K562 (cell line): ENCODE data around the gene SRBD1. TPM values are rescaled to one million over a fixed set of nuclear protein-coding genes. Genes with fewer than 3 reads are reported as not detected.

Source experiments
- ATAC-seq: fragments of 200-7000 bp; cut with Tn5 transposase; 3 replicates; pipeline ENCODE4 v1.9.1; 2020; ENCODE audit warnings: moderate library complexity
- BruUV-seq: library from RNA; stranded (reverse); fragments of 400-500 nt; replicated peaks from 2 replicates; lab custom pipeline; 2021; lab: Mats Ljungman, UMichigan
- CTCF ChIA-PET: fragments of 300-600 bp; formaldehyde crosslinking; extraction: SDS; loops from one replicate; lab custom pipeline; 2021; ENCODE audit warnings: low intra/inter-chr PET ratio; lab: Yijun Ruan, JAX
- POLR2A ChIA-PET: fragments of 300-600, 350-650 bp; sonication (Branson Sonifier 250); formaldehyde crosslinking; extraction: SDS; loops from one replicate; lab custom pipeline; 2021; ENCODE audit warnings: antibody characterized with exemption, inconsistent platforms; lab: Yijun Ruan, JAX
- DNase-seq, 4 experiments: peaks; one replicate each; pipeline versions ENCODE4 v3.0.0 to v3.0.0-alpha.2; 2011 to 2018; ENCODE audit warnings: low spot score in 3 of 4, mixed read lengths in 3 of 4; ENCODE audit errors: extremely low read depth in 1 of 4
- FAIRE-seq: peaks from 2 replicates; lab custom pipeline; 2011; peaks lifted over from hg19 to GRCh38; lab: Jason Lieb, UNC
- H2AFZ ChIP-seq: 2 replicates; pipeline ENCODE4 v1.6.0; 2011; ENCODE audit warnings: low read depth, low read length, control low read depth, inconsistent platforms
- H3K27ac ChIP-seq: fragments of 200-600 bp; 3 replicates; pipeline ENCODE4 v1.8.0; 2011; ENCODE audit warnings: low read depth, mild to moderate bottlenecking, control low read depth, inconsistent platforms, low read length, moderate library complexity, mixed read lengths; ENCODE audit errors: extremely low read depth
- H3K27me3 ChIP-seq, 2 experiments: fragments of 300-600 bp in 1 of 2; 2 replicates in 1 of 2; 3 replicates in 1 of 2; pipeline versions ENCODE4 v1.6.0 to v1.8.0; 2011; ENCODE audit warnings: inconsistent platforms in 2 of 2, low read length in 2 of 2, mild to moderate bottlenecking in 1 of 2, mixed read lengths in 1 of 2, moderate library complexity in 1 of 2; ENCODE audit not compliant: control insufficient read depth in 2 of 2, insufficient read depth in 2 of 2
- H3K36me3 ChIP-seq: fragments of 300-600 bp; 3 replicates; pipeline ENCODE4 v1.8.0; 2011; ENCODE audit warnings: mild to moderate bottlenecking, low read length, inconsistent platforms; ENCODE audit not compliant: control insufficient read depth, insufficient read depth
- H3K4me1 ChIP-seq, 2 experiments: fragments of 200-600 bp in 1 of 2; replicated peaks in 1 of 2; 2 replicates in 1 of 2; 3 replicates in 1 of 2; pipeline versions ENCODE4 v1.5.1 to v1.8.0; 2011; ENCODE audit warnings: inconsistent platforms in 2 of 2, low read length in 2 of 2, mild to moderate bottlenecking in 1 of 2, mixed read lengths in 1 of 2, moderate library complexity in 1 of 2; ENCODE audit not compliant: control insufficient read depth in 2 of 2, insufficient read depth in 2 of 2
- H3K4me2 ChIP-seq: 2 replicates; pipeline ENCODE4 v1.6.1; 2011; ENCODE audit warnings: low read length, control low read depth, inconsistent platforms, mixed read lengths; ENCODE audit not compliant: insufficient read depth
- H3K4me3 ChIP-seq: fragments of 200-600 bp; sonication (generic), shearing (Covaris generic); 2 replicates; pipeline ENCODE4 v1.5.1; 2016; ENCODE audit warnings: control low read depth, inconsistent platforms
- H3K79me2 ChIP-seq: fragments of 200-600 bp; 3 replicates; pipeline ENCODE4 v1.8.0; 2011; ENCODE audit warnings: low read length, inconsistent platforms; ENCODE audit not compliant: control insufficient read depth, insufficient read depth
- H3K9ac ChIP-seq, 2 experiments: 2 replicates each; pipeline versions ENCODE4 v1.6.0 to v1.6.1; 2011; ENCODE audit warnings: low read depth in 2 of 2, low read length in 2 of 2, control low read depth in 1 of 2, inconsistent platforms in 1 of 2, mild to moderate bottlenecking in 1 of 2, mixed read lengths in 1 of 2; ENCODE audit not compliant: insufficient read depth in 1 of 2
- H3K9me1 ChIP-seq: one replicate; pipeline ENCODE4 v1.6.0; 2011; ENCODE audit warnings: inconsistent platforms, mild to moderate bottlenecking, low read length, moderate library complexity; ENCODE audit not compliant: control insufficient read depth, insufficient read depth
- H3K9me3 ChIP-seq: replicated peaks from 2 replicates; pipeline ENCODE4 v1.5.1; 2011; ENCODE audit warnings: low read depth, low read length, inconsistent platforms; ENCODE audit not compliant: control insufficient read depth, insufficient read depth
- H4K20me1 ChIP-seq: replicated peaks from 2 replicates; pipeline ENCODE4 v1.6.1; 2011; ENCODE audit warnings: low read length, inconsistent platforms, mixed read lengths; ENCODE audit not compliant: control insufficient read depth, insufficient read depth
- BCOR ChIP-seq: fragments of 450-650 bp; IDR thresholded peaks from 2 replicates; pipeline ENCODE4 v1.6.1; 2016
- DEAF1 ChIP-seq: fragments of 450-650 bp; formaldehyde crosslinking; IDR thresholded peaks from 2 replicates; pipeline ENCODE4 v1.4.0; 2020; ENCODE audit warnings: mild to moderate bottlenecking, moderate library complexity
- MLX ChIP-seq, 2 experiments: fragments of 450-650 bp in 1 of 2; sonication (generic) in 1 of 2; formaldehyde crosslinking; conservative IDR thresholded peaks; 2 replicates each; pipeline versions ENCODE4 v1.4.0 to v1.8.1; 2020 to 2022; ENCODE audit warnings: mild to moderate bottlenecking in 1 of 2, missing genetic modification reagents in 1 of 2
- NONO ChIP-seq, 2 experiments: fragments of 200-400 bp in 1 of 2; fragments of 450-650 bp in 1 of 2; formaldehyde crosslinking in 1 of 2; IDR thresholded peaks; 2 replicates each; pipeline ENCODE4 v1.6.1; 2017; ENCODE audit warnings: low read depth in 2 of 2, mild to moderate bottlenecking in 2 of 2, moderate library complexity in 2 of 2, low read length in 1 of 2
- RBM22 ChIP-seq: fragments of 200-400 bp; formaldehyde crosslinking; IDR thresholded peaks from 2 replicates; pipeline ENCODE4 v1.6.1; 2018; ENCODE audit warnings: low read length, low read depth; ENCODE audit not compliant: poor library complexity, severe bottlenecking
- SIRT6 ChIP-seq: IDR thresholded peaks from one replicate; pipeline ENCODE4 v1.6.1; 2012; ENCODE audit warnings: low read depth, mild to moderate bottlenecking, control low read depth, inconsistent platforms, low read length, moderate library complexity
- STAT5B ChIP-seq: fragments of 250-450 bp; sonication (Bioruptor Pico); IDR thresholded peaks from 2 replicates; pipeline ENCODE4 v1.8.0; 2021; ENCODE audit warnings: mild to moderate bottlenecking, inconsistent platforms
- TFAP4 ChIP-seq: sonication (generic); formaldehyde crosslinking; IDR thresholded peaks from 2 replicates; pipeline ENCODE4 v1.8.0; 2022; ENCODE audit warnings: missing genetic modification reagents, mild to moderate bottlenecking, moderate library complexity, borderline replicate concordance
- ZBTB11 ChIP-seq, 3 experiments: fragments of 200-800 bp in 1 of 3; fragments of 250-450 bp in 1 of 3; fragments of 450-650 bp in 1 of 3; sonication (Bioruptor Pico) in 1 of 3; sonication (Bioruptor generic) in 1 of 3; formaldehyde crosslinking in 1 of 3; IDR thresholded peaks; 2 replicates each; pipeline versions ENCODE4 v1.6.1 to v1.8.0; 2016 to 2022; ENCODE audit warnings: mild to moderate bottlenecking in 2 of 3, missing genetic modification characterization in 2 of 3, missing compliant biosample characterization in 1 of 3, moderate library complexity in 1 of 3
- WGBS: fragments of 100-300 bp; shearing (Covaris generic); methylation state at CpG from one replicate; pipeline ENCODE4 v1.1.6; 2016; ENCODE audit warnings: low coverage, mixed read lengths; ENCODE audit not compliant: insufficient coverage; ENCODE audit errors: missing lambda C conversion rate; 5-methylcytosine and 5-hydroxymethylcytosine counted together
- in situ Hi-C: fragments of 300-500 bp; cut with MboI; formaldehyde crosslinking; loops from 4 replicates; pipeline ENCODE4 v1.15.0; 2018; ENCODE audit warnings: inconsistent platforms, mixed read lengths
- intact Hi-C: fragments of 100-400 bp; cut with micrococcal nuclease; formaldehyde crosslinking; loops from 2 replicates; pipeline ENCODE4 v1.14.2; 2022
- polyA plus RNA-seq, 8 experiments: library from polyadenylated mRNA; depleted of rRNA in 4 of 8; stranded (reverse) in 5 of 8; unstranded in 3 of 8; fragments of >200 nt; fragmentation: Nextera tagmentation in 2 of 8; fragmentation: Illumina TruSeq in 1 of 8; extraction: Ambion mirVana in 2 of 8; extraction: Trizol in 1 of 8; gene quantifications; 2 replicates each; pipeline versions ENCODE4 v1.2.1 to v1.2.3, GENCODE V29; 2011 to 2014; ENCODE audit warnings: inconsistent platforms in 1 of 8, missing spikeins in 1 of 8
- total RNA-seq, 7 experiments: library from RNA; depleted of rRNA in 6 of 7; stranded (reverse); fragments of >200 nt in 6 of 7; fragmentation: Illumina TruSeq in 2 of 7; extraction: Trizol in 2 of 7; gene quantifications; 2 replicates each; pipeline versions ENCODE4 v1.2.1 to v1.2.3, GENCODE V29; 2011 to 2021; ENCODE audit warnings: low replicate concordance in 1 of 7

SRBD1 gene
- total and polyA plus RNA-seq, 9 of the 15 experiments (the other 6 are each of a cell fraction or from before 2014, with no cell fraction given), result 6.9 to 23.2 (median 14.7) TPM

- H4K20me1 ChIP-seq, result no peaks in the 10 kb centered on the region
- H3K27ac ChIP-seq, result no peak overlapping the region
- peak; percentile 75 to 90 (median 88) for DNase-seq
- POLR2A ChIA-PET, result interaction anchor here (0.6 kb wide), 1 partner anchor 169 kb away, joined by 3 read pairs; no protein-coding TSS in a partner anchor
- BruUV-seq, result no TSS peak
- H3K4me3 ChIP-seq, result no peak overlapping the region
- CTCF ChIA-PET, result interaction anchor here (0.6 to 2.5 kb wide), 8 partner anchors 9 to 818 kb away, joined by 3 to 24 read pairs (median 3); no protein-coding TSS in a partner anchor
- in situ Hi-C loops (no loop called here), intact Hi-C loops (loop anchor here (1.0 to 10.0 kb wide), 4 partner anchors 56 to 292 kb away; no protein-coding TSS in a partner anchor)
- peak overlapping the region in 1 of 2 experiments; percentile 40; a peak in 1 of 4 replicates for H3K9ac ChIP-seq
- peaks cover 2 to 8% of the 10 kb centered on the region in 2 experiments; a peak in 4 of 5 replicates for H3K4me1 ChIP-seq
- H3K9me3 ChIP-seq, result no peaks in the 10 kb centered on the region
- 0 out of 2 replicates have a peak overlapping the region, but pooled peaks have one; percentile 6 for H3K4me2 ChIP-seq
- peak; percentile 15 for FAIRE-seq
- no peaks in the 10 kb centered on the region for H3K36me3 ChIP-seq
- H2AFZ ChIP-seq, result peak overlapping the region; percentile 34; the same call in 1 of the 2 replicates
- H3K27me3 ChIP-seq, result peaks cover 18 to 52% of the 10 kb centered on the region in 2 experiments
- WGBS, result 9% methylated on average over 28 of the region's 49 CpGs
- peak; percentile 100 for ATAC-seq
- H3K9me1 ChIP-seq, result no peaks in the 10 kb centered on the region
- no peaks in the 10 kb centered on the region for H3K79me2 ChIP-seq
- TF ChIP-seq NONO (IDR thresholded peaks at IDR 0.05; ENCODE audit: low read depth in 2 of 2, low read length in 1 of 2), result 0 out of 4 replicates have a peak, but pooled peaks of 1 of the 2 experiments have one; percentile 18
- no peak for TF ChIP-seq BCOR
- TF ChIP-seq DEAF1 (CRISPR knock-in tag), result peak; percentile 96
- TF ChIP-seq STAT5B (CRISPR knock-in tag), result no peak
- TF ChIP-seq SIRT6, result no peak
- no peak for TF ChIP-seq RBM22
- TF ChIP-seq TFAP4 (CRISPR knock-in tag), result no peak
- no peak for TF ChIP-seq ZBTB11 (CRISPR knock-in tag; IDR thresholded peaks at IDR 0.05)
- no peak for TF ChIP-seq MLX (CRISPR knock-in tag; conservative IDR thresholded peaks at IDR 0.05)
These were observed 32.8 kb upstream of the SRBD1 start for GRCh38 chr2:45643543-45644542.
